ENCODE measurements around the gene CLEC11A. TPM values are rescaled to one million over a fixed set of nuclear protein-coding genes. Genes with fewer than 3 reads are reported as not detected.

The CLEC11A gene
- total RNA-seq, 1 donor from 2014 or later, result 33.0 TPM

- Mint-ChIP-seq H3K27me3 (ENCODE audit: low read depth) (peaks cover 96% of the 10 kb centered on the region), H3K4me1 (no peaks in the 10 kb centered on the region), H3K4me3 (no peak overlapping the region)
Measured at GRCh38 chr19:50686310-50687032, 36.7 kb upstream of the CLEC11A start.

GRCh38 chr19:50688766-50689165, 34.4 kb upstream of the CLEC11A start:
- Mint-ChIP-seq H3K4me1 (no peaks in the 10 kb centered on the region), H3K27ac (no peak overlapping the region), H3K27me3 (ENCODE audit: low read depth) (peaks cover 96% of the 10 kb centered on the region), H3K36me3 (peaks cover 5% of the 10 kb centered on the region), H3K9me3 (no peaks in the 10 kb centered on the region), H3K4me3 (no peak overlapping the region)
- TF ChIP-seq CTCF (IDR thresholded peaks at IDR 0.05; ENCODE audit: unreplicated experiment), result no peak
- DNase-seq (ENCODE audit: low spot score in 2 of 2, unreplicated experiment in 2 of 2), result no peak

More at GRCh38 chr19:50686310-50687032, 36.7 kb upstream of the CLEC11A start:
- H3K36me3 Mint-ChIP-seq, result peaks cover 5% of the 10 kb centered on the region
- no peak for DNase-seq (ENCODE audit: low spot score in 2 of 2, unreplicated experiment in 2 of 2)
- no peak for TF ChIP-seq CTCF (IDR thresholded peaks at IDR 0.05; ENCODE audit: unreplicated experiment)
- H3K9me3 Mint-ChIP-seq, result no peaks in the 10 kb centered on the region
- no peak overlapping the region for H3K27ac Mint-ChIP-seq

- no peak for TF ChIP-seq CTCF (IDR thresholded peaks at IDR 0.05; ENCODE audit: unreplicated experiment)
- Mint-ChIP-seq H3K27ac (no peak overlapping the region), H3K36me3 (peaks cover 3% of the 10 kb centered on the region), H3K9me3 (no peaks in the 10 kb centered on the region), H3K27me3 (ENCODE audit: low read depth) (peaks cover 88% of the 10 kb centered on the region), H3K4me1 (no peaks in the 10 kb centered on the region), H3K4me3 (no peak overlapping the region)
- no peak for DNase-seq (ENCODE audit: low spot score in 2 of 2, unreplicated experiment in 2 of 2)
Measured at GRCh38 chr19:50690439-50690838, 32.7 kb upstream of the CLEC11A start.

GRCh38 chr19:50693064-50693975, 29.8 kb upstream of the CLEC11A start:
- Mint-ChIP-seq H3K4me1 (no peaks in the 10 kb centered on the region), H3K27me3 (ENCODE audit: low read depth) (peaks cover 91% of the 10 kb centered on the region), H3K27ac (no peak overlapping the region), H3K4me3 (no peak overlapping the region), H3K9me3 (no peaks in the 10 kb centered on the region), H3K36me3 (no peaks in the 10 kb centered on the region)
- no peak for TF ChIP-seq CTCF (IDR thresholded peaks at IDR 0.05; ENCODE audit: unreplicated experiment)
- no peak for DNase-seq (ENCODE audit: low spot score in 2 of 2, unreplicated experiment in 2 of 2)

GRCh38 chr19:50694815-50695145, 28.4 kb upstream of the CLEC11A start:
- Mint-ChIP-seq H3K36me3 (no peaks in the 10 kb centered on the region), H3K9me3 (no peaks in the 10 kb centered on the region), H3K4me3 (no peak overlapping the region), H3K27me3 (ENCODE audit: low read depth) (peaks cover 91% of the 10 kb centered on the region), H3K27ac (no peak overlapping the region), H3K4me1 (no peaks in the 10 kb centered on the region)
- no peak for DNase-seq (ENCODE audit: low spot score in 2 of 2, unreplicated experiment in 2 of 2)
- no peak for TF ChIP-seq CTCF (IDR thresholded peaks at IDR 0.05; ENCODE audit: unreplicated experiment)

Data from mesothelial cell of epicardium (in vitro differentiated cells).